HG03196 (cell line): ENCODE results near the gene ABTB2.

Source experiments
- ATAC-seq: cut with Tn5 transposase; IDR thresholded peaks from one replicate; pipeline ENCODE4 v1.9.1; 2021; ENCODE audit not compliant: unreplicated experiment

The ABTB2 gene

DNA sequence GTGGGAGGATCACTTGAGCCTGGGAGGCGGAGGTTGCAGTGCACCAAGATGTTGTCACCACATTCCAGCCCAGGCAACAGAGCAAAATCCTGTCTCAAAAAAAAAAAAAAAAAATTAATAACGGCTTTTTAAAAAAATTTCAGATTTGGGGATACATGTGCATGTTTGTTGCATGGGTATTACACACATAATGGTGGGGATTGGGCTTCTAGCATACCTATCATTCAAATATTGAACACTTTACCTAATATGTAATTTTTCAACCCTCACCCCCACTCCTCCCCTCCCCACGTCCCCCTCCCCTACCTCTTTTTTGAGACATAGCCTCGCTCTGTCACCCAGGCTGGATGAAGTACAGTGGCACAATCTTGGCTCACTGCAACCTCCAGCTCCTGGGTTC is 40.1 kb downstream of the ABTB2 start:
- ATAC-seq: no peak

DNA sequence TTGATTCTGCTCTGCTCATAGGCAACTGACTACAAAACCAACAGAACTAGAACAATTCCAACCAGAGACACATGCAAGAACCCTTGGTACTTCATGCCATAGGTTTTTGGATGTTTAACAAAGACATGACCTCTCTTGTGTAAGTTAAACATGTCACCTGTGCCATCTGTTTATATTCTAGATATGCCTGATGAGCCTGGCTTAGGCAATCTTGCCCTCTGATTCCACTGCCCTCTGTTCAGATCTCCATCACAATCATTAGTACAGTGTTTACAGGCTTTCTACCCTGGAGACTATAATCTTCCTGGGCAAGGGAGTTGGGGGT is 40.8 kb downstream of the ABTB2 start:
- ATAC-seq: no peak

DNA sequence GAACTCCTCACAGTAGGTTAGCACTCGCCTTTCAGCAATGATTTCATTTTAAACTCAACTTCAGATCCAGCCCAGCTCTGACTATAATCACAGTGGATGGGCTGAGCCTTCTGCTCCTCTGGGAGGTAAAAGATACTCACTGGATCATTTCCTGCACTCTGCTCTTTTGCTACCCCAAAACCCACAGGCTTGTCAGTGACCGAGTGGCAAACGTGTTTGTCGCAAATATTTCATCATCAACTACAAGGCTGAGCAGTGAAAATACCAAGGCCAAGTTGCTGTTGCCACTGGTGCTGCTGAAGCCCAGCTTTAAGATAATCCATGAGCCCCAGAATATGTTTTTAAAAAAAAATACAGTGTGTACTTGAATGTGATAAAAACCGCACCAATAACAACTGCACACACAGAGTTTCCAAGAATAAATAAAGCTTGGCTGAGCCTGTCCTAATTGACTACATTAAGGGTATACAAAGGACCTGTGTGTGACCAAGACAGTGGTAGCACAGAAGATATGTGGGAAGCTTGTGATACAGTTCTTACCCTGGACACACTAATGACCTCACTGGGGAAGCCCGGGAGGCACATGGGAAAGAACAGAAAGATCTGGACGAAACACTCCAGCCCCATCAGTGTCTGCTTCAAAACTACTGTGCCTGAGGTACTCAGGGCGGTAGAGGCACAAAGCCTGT is 41.3 kb downstream of the ABTB2 start:
- ATAC-seq: no peak

DNA sequence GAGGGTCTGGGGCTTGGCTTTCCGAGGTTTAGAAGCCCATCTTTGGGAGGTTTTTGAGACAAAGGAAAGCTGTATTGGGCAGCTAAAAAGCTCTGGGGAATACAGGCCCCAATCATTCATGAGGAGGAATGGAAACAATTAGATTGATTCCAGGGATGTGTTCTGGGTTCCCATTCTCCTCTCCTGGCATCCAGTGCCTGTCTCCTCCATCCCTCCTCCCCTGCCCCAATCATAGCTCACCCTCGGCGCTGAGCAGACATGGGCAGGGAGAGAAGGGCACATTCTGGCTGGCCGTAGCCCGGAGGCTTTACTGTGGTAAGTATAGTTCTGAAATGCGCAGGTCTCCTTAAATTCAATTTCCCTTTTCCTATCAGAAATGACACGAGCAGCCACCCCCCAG is 42.4 kb downstream of the ABTB2 start:
- no peak for ATAC-seq

DNA sequence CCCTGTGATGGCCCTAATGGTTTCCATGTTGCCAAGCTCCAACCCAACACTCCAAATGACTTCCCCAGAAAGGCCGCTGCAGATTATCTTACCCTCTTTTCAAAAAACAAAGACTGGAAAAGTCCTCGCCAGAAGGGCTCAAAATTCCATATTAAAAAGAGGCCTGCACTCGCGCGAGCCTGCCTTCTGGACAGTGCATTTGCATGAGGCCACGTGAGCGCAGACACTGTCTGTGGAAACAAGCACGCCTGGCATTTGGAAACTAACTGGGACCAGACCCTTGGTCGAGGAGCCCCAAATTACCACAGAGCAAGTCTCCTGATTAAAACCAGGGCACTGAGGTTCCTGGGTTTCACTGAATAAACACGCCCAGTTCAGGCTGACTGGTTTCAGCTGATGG is 42.9 kb downstream of the ABTB2 start:
- no peak for ATAC-seq

DNA sequence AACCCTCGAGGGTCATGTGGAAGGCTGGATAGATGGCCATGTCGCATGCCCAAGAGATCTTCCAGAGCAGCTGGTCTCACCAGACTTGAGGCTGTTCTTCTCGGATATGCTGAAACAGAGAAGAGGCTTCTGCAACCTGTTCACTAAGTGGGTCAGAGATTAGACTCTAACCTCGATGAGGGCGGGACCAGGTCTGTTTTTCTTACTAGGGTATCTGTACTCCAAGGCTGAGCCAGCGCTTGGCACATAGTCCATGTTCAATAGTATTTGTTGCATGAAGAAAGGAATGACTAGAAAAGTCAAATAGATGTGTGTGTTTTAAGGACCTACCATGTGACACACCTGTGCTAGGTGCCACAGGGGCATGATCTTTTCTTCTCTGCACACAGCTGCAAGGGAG is 43.6 kb downstream of the ABTB2 start:
- ATAC-seq: no peak

DNA sequence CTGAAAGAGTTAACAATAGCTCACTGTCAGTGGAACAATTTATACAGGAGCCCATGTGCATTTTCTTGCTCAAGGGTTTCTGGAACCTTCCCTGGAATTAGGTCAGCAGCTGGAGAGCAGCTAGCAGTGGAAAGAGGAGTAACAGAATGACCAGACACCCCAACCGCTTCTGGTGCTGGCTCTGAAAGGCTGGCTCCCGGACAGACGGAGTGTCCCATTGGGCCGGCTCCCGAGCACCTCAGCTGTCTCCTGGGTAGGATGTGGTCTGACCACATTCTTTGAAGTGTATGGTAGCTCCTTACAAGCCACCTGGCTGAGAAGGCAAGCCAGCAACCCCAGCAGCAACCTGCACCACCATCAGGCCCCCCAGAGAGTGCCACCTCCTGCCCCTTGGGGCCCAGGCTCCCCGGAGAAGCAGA is 44.7 kb downstream of the ABTB2 start:
- peak; percentile 73 for ATAC-seq

DNA sequence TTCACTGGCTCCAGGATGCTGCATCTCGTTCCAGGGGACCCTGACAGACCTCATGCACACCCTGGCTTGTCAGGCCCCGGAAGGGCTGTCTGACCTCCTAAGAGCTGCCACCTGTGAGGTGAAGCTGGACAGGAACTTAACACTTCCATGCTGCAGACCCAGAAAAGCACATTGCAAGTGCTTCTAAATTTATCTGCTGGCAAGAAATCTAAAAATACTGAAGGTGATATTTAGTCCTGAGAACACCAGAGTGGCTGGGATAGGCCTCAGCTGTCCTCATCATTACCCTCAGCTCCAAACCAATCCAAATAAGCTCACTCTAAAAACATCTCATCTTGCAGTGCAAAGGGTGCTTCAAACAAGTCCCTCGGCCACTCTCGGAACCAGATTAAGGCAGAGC is 46.7 kb downstream of the ABTB2 start:
- ATAC-seq: no peak

DNA sequence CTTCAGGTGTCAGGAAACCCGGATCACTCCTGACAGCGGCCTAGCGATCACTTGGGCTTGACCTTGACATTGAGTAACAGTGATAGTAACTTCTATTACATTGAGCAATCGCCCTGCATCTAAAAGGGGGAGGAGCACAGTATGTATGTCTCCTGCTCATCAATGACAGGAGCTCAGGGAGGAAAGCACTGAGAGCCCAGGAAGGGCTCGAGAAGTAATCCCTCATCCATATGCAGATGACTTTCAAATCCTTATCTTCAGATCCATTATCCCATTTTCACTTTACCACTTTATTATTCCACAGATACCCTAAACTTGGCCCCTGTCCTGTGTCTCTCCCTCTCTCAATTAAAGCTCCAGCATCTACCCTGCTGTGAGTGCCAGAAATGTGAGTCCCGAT is 47.8 kb downstream of the ABTB2 start:
- no peak for ATAC-seq

DNA sequence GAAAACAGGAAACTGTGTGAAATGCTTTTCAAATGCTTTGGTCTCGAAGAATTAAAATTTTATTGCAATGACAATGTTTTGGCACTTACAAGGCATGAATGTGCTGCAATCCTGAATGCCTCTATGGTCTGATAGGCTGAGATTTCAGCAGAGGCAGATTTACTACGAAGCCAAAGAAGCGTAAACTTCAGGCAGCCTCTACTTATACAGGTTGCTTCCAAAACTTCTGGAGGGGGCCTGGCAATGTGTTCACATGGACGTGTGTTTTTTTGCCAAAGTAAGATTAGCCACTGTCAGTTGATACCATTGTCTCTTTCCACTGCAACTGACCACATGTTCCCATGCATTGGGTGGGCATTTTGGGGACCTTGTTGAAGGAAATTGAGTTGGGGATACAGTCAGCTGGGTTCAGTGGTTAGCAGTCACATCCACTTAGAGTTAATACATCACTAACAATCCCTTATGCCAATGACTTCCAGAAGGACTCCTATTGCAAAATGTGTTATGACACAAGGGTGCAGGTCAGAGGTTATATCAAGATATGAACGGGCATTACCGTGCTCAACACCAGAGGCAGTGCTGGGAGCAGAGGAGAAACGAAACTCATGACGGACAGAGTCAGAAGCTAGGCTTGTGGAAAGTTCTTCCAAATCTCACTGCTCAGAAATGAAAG is 48.8 kb downstream of the ABTB2 start:
- ATAC-seq: no peak

DNA sequence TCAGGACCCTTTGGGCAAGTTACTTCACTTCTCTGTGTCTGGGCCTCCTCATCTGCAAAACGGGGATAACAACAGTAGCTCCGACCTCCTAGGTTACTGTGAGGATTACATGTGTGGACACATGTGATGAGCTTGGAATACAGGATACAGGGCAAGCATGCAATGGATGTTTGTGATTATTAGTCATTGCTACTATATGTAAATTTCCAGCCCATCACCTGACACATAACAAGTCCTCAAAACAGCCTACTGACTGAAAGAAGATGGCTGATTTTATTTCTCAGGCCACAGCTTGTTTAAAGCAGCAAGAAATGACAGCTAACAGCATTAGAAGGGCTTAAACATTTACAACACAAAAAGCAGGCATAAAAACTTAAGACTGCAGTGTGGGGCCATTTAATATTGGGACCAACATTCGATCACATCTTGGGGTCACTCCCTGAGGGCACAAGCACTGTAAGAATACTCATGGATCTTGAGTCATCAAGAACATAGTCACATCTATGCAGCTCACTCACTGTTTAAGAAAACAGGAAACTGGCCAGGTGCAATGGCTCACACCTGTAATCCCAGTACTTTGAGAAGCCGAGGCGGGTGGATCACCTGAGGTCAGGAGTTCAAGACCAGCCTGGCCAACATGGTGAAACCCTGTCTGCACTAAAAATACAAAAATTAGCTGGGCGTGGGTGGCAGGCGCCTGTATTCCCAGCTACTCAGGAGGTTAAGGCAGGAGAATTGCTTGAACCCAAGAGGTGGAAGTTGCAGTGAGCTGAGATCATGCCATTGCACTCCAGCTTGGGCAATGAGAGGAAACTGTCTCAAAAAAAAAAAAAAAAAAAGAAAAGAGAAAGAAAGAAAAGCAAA is 49.5 kb downstream of the ABTB2 start:
- no peak for ATAC-seq

DNA sequence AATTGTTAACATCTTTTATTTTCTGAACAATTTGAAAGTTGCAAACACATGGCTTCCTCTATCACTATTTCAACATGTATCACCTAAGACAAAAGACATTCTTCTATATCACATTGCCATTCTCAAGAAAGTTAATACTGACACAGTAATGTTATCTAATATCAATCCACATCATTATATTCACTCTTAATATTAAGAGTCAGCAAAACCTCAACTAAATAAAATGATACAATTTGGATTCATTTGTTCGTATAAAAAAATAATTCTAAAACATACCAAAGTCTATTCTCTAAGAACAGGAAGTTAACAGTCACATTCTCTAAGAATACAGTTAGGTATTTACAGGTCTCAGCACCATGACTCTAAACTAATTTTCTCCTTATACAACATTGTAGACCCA is 52.0 kb downstream of the ABTB2 start:
- no peak for ATAC-seq

DNA sequence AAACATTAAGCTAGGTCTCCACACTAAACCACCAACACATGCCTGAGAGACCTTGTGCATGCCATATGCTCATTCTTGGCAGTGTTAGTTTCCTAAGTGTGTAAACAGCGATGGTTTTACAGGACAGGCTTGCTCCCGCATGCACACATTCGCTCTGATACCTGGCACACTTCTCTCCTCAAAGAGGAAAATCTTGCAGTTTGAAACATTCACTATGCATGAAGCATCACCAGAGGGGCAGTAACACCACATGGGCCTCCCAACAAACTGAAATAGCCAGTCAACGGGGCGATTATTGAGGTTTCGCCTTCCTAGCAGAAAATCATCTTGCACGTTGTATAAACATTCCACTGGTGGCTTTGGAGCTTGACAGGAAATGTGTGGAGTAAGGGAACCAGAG is 52.6 kb downstream of the ABTB2 start:
- ATAC-seq: no peak

DNA sequence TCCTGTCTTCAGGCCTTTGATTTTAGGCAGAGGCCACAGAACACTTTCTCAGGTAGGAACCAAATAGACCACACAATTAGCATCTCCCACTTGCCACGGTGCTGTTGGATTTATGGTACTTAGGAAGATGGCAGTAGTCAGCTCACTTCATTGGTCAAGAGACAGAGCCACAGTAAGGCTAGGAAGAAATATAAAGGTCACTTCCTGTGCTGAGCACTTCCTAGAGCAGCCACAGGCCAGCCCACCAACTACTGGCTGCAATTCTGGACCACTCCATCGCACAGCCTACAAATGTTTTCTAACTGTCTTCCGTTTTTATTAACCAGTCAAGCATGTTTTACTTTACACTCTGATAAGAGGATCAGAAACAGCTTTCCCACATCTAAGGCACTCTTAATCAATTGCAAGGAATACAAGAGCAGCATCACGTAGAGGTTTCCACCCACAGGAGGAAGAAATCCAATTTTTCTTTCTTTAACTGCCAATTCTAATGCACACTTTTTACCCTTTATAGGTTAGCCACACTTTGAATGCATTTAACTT is 54.7 kb downstream of the ABTB2 start:
- ATAC-seq: no peak

DNA sequence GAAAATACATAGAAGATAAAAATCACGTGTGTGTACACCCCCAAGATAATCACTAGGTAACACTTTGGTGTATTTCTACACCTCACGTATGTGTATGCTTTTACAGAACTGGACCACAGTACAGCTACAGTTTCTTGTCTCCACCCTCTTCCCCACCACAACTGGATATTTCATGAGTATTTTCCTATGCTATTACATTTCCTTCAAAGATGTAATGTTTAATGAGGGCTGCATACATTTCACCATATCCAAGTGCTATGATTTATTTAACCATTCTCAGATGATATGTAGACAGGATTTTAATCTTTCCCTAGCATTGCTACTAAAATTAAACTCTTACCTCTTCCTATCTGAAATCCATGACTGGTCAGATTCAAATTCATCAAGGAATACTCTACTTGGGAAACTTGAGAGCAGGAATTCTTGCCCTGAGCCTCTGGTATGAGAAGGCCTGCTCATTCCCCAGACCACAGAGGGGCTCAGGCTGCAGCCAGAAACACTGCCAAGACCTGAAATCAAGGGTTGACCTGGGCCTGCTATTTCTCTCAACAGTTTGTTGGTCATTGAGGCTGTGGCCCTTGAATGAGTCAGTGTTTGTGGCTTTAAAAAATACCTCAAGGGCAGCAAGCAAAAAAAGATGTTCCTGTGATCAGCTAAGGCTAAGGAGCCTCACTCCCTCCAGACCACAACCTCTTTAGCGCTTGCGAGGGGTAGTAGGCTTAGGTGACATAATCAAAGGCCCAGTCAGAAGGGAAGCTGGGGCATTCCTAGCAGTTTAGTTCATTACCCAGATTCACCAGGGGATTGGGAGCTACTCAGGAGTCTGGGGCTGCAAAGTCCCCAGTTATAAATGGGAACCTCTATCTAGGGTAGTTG is 55.5 kb downstream of the ABTB2 start:
- peak; percentile 82 for ATAC-seq

DNA sequence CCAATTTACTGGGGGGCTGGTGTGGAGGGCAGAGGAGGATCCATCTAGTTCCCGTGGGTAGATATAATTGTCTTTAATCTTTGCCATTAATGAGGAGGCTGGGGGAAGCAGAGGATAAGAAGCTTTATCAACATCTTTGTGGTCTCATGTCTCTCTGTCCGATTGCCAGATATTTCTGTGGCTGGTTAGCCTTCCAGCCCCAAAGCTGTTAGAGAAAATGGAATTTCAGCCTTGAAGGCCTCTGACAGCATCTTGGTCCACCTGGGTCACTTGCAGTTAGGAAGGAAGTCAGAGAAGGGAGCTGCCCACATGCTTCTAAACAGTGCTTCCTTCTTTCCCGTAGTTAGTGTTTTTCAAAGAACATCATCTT is 56.9 kb downstream of the ABTB2 start:
- no peak for ATAC-seq

DNA sequence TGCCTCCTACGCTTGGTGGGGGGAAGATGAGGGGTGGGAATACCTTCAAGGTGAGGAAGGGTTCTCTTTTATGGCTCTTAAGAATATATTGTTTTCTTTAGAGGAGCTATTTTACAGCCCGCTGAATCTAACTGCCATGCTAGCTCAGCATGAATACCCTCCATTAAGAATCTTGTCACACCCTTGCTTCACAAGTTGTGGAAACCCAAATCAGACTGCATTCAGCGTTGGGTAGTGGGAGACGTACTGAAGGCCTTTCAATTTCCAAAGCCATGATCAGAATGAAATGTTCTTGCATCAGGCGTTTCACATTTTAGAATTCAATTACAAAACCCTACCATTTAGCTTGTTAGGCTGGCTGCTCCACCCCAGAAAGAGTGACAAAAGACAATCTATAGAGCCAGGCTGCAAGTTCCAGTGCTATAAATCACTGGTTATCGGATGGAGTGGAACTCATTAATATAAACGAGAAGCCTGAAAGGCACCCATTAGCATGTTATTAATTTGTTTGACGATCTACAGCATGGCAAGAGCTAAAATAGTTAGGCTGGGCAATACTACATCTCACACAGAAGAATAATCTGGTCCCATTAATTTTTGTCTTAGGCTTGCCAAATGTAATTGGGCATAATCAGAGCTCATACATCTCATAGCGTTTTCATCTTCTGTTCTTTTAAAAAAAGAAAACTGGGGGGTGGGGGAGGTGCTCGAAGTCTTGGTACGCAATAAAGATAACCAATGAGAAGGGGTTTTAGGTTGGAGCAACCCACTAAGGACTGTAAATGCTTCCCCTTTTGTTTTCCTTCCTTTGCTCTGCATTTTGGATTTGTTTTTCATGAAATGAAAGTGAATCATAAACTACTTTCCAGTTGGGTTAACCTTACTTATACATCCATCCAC is 57.5 kb downstream of the ABTB2 start:
- no peak for ATAC-seq

DNA sequence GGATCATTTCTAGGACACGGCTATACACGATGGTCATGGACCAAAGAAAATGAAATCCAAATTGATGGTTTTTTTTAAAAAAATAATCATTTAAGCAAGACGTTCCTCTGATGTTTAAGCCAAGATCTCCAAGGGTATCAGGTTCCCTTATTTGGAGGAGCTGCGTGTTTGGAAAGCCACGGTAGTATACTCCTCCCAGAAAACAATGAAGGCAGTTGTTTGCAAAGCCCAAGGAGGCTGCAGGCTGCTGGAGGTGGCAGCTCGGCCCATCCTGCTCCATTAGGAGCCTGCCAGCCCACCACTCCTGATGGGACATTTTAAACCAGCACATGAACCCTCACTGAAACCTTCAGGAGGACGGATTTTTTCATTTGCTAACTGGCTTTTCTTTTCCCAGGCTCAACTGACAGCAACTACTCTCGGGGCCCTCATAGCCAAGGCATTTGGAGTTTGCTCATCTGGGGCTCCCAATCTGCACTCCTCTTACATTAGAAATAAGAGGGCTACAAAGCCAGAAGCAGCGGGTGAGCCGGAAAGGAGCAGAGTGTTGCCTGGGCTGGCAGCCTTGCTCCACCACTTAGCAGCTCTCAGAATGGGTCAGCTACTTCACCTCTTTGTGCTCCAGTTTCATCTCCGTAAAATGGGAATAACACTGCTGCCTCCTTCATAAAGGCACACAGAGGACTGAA is 58.4 kb downstream of the ABTB2 start:
- no peak for ATAC-seq

DNA sequence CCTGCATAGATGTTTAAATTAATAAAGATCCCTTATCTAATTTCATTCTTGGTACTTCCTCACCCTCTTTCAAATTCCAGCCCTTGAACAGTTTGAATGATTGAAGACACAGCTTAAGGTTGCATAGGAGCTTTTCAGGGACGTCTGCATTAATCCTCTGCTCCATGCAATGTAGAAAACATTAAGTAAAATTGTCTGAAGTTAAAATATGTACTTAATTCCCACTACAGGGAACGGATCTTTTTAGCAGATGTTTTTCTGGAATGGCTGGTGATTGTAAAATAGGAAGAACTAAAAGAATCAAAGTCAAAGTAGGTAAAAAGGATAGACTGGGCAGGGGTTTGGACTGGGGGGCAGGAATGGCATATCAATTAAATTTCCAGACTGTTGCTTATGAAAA is 58.9 kb downstream of the ABTB2 start:
- no peak for ATAC-seq
